GM21390 (cell line): Measurements from ENCODE around the gene UNC13D.
"Not testable (repeated sequence)": the region's sequence is repeated elsewhere in the genome, so short reads cannot be mapped to it uniquely, and the experiment has no call there.

Experiments used
- ATAC-seq: cut with Tn5 transposase; IDR thresholded peaks from one replicate; pipeline ENCODE4 v1.9.1; 2021; ENCODE audit not compliant: unreplicated experiment

The UNC13D gene

GRCh38 chr17:75807861-75808260, 36.3 kb downstream of the UNC13D start:
- no peak for ATAC-seq

GRCh38 chr17:75806822-75807500, 37.2 kb downstream of the UNC13D start:
- no peak for ATAC-seq

- no peak for ATAC-seq
These were observed 40.3 kb downstream of the UNC13D start for GRCh38 chr17:75803883-75804282.

GRCh38 chr17:75799402-75799801, 44.8 kb downstream of the UNC13D start:
- ATAC-seq = no peak

- ATAC-seq = no peak
These were observed 48.2 kb downstream of the UNC13D start for GRCh38 chr17:75795820-75796607.

GRCh38 chr17:75793460-75793859, 50.7 kb downstream of the UNC13D start:
- ATAC-seq = no peak

- ATAC-seq = no peak
These were observed 53.0 kb downstream of the UNC13D start for GRCh38 chr17:75791254-75791653.

GRCh38 chr17:75785016-75785890, 59.0 kb downstream of the UNC13D start:
- peak; percentile 37 for ATAC-seq

GRCh38 chr17:75784473-75785015, 59.7 kb downstream of the UNC13D start, which contains the start of gene UNK:
Gene UNK (plus strand): TSS chr17:75784806. CDS start chr17:75784881, 75 bp downstream.
- peak; percentile 53 for ATAC-seq

GRCh38 chr17:75783803-75784472, 60.3 kb downstream of the UNC13D start:
- ATAC-seq = no peak

GRCh38 chr17:75783069-75783783, 61.0 kb downstream of the UNC13D start:
- ATAC-seq = no peak

- no peak for ATAC-seq
These were observed 64.0 kb downstream of the UNC13D start for GRCh38 chr17:75779987-75780889.

- ATAC-seq = peak; percentile 57
These were observed 64.8 kb downstream of the UNC13D start for GRCh38 chr17:75779250-75779986.

- no peak for ATAC-seq
These were observed 65.3 kb downstream of the UNC13D start for GRCh38 chr17:75778861-75779249.

- not testable (repeated sequence) for ATAC-seq
These were observed 65.9 kb downstream of the UNC13D start for GRCh38 chr17:75778066-75778860.

- no peak for ATAC-seq
These were observed 66.8 kb downstream of the UNC13D start for GRCh38 chr17:75777296-75777922.
